Loucy (cell line): ENCODE measurements around the gene FBLN7.

ENCODE experiments used
- H2AFZ ChIP-seq: fragments of 200-600 bp; sonication (generic); 2 replicates; pipeline ENCODE4 v1.6.0; 2016; ENCODE audit warnings: antibody characterized with exemption, mild to moderate bottlenecking, low read length, moderate library complexity
- H3F3A ChIP-seq: fragments of 200-600 bp; 2 replicates; pipeline ENCODE4 v1.6.0; 2016; ENCODE audit warnings: antibody characterized with exemption, low read depth, mild to moderate bottlenecking
- H3K27me3 ChIP-seq: fragments of 200-600 bp; sonication (generic); 2 replicates; pipeline ENCODE4 v1.6.1; 2014; ENCODE audit warnings: low read length, mild to moderate bottlenecking; ENCODE audit not compliant: insufficient read depth, poor library complexity, severe bottlenecking
- H3K36me3 ChIP-seq: fragments of 200-600 bp; sonication (generic); 2 replicates; pipeline ENCODE4 v1.6.1; 2016; ENCODE audit warnings: low read length; ENCODE audit not compliant: insufficient read depth
- H3K4me1 ChIP-seq: fragments of 200-600 bp; sonication (generic); 2 replicates; pipeline ENCODE4 v1.5.1; 2014; ENCODE audit warnings: low read length, mild to moderate bottlenecking; ENCODE audit not compliant: insufficient read depth, poor library complexity, severe bottlenecking
- H3K4me2 ChIP-seq: fragments of 200-600 bp; sonication (generic); 2 replicates; pipeline ENCODE4 v1.6.0; 2014; ENCODE audit warnings: antibody characterized with exemption, low read length, low read depth, mild to moderate bottlenecking; ENCODE audit not compliant: poor library complexity, severe bottlenecking
- H3K4me3 ChIP-seq: fragments of 200-600 bp; sonication (generic); 2 replicates; pipeline ENCODE4 v1.5.1; 2014; ENCODE audit warnings: low read length, mild to moderate bottlenecking, mixed read lengths; ENCODE audit not compliant: poor library complexity, severe bottlenecking
- H3K79me2 ChIP-seq: fragments of 200-600 bp; sonication (generic); 2 replicates; pipeline ENCODE4 v1.6.1; 2014; ENCODE audit warnings: low read length; ENCODE audit not compliant: insufficient read depth
- H3K9ac ChIP-seq: fragments of 200-600 bp; sonication (generic); 2 replicates; pipeline ENCODE4 v1.6.0; 2014; ENCODE audit warnings: mild to moderate bottlenecking, low read depth, low read length, moderate library complexity; ENCODE audit not compliant: poor library complexity, severe bottlenecking
- H3K9me2 ChIP-seq: fragments of 200-600 bp; sonication (generic); replicated peaks from 2 replicates; pipeline ENCODE4 v1.6.1; 2016; ENCODE audit warnings: low read depth, low read length, mixed read lengths
- H3K9me3 ChIP-seq: fragments of 200-600 bp; sonication (generic); 2 replicates; pipeline ENCODE4 v1.6.1; 2014; ENCODE audit warnings: mild to moderate bottlenecking, antibody characterized with exemption, low read length, low read depth; ENCODE audit not compliant: insufficient read depth
- H4K20me1 ChIP-seq: fragments of 200-600 bp; sonication (generic); 2 replicates; pipeline ENCODE4 v1.6.0; 2014; ENCODE audit warnings: antibody characterized with exemption, low read length, mild to moderate bottlenecking; ENCODE audit not compliant: insufficient read depth, poor library complexity, severe bottlenecking
- EZH2phosphoT487 ChIP-seq: fragments of 200-600 bp; IDR thresholded peaks from 2 replicates; pipeline ENCODE4 v1.6.1; 2018; ENCODE audit warnings: antibody characterized with exemption, mild to moderate bottlenecking, moderate library complexity, borderline replicate concordance
- TF ChIP-seq, protein P1 (sequence below): fragments of 200-600 bp; sonication (generic); conservative IDR thresholded peaks from 2 replicates; pipeline ENCODE4 v1.5.1; 2014; ENCODE audit warnings: mild to moderate bottlenecking, antibody characterized with exemption, low read length

Gene FBLN7

DNA sequence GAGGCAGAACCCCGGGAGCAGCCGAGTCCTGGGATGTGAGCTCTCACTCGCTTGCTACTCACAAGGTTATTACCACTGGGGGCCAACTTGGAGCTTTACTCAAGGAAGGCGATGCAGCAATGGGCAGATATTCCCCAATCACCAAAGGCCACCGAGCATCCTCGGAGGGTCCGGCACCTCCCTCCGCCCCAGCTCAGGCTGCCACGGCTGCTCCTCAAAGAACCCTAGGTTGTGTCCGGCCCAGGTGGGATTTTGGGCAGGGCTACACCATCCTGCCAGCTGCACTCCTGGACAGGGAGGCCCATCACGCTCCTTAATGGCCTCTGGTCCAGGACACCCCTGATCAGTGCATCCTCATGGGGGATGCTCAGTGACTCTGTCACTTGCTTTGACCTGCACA, 24.8 kb downstream of the FBLN7 start:
- no peaks in the 10 kb centered on the region for H3K27me3 ChIP-seq
- no peak overlapping the region for H2AFZ ChIP-seq
- no peaks in the 10 kb centered on the region for H3K9me3 ChIP-seq
- no peak overlapping the region for H3K4me3 ChIP-seq
- no peaks in the 10 kb centered on the region for H3K4me1 ChIP-seq
- no peak for TF ChIP-seq EZH2phosphoT487
- TF ChIP-seq, protein P1, sequence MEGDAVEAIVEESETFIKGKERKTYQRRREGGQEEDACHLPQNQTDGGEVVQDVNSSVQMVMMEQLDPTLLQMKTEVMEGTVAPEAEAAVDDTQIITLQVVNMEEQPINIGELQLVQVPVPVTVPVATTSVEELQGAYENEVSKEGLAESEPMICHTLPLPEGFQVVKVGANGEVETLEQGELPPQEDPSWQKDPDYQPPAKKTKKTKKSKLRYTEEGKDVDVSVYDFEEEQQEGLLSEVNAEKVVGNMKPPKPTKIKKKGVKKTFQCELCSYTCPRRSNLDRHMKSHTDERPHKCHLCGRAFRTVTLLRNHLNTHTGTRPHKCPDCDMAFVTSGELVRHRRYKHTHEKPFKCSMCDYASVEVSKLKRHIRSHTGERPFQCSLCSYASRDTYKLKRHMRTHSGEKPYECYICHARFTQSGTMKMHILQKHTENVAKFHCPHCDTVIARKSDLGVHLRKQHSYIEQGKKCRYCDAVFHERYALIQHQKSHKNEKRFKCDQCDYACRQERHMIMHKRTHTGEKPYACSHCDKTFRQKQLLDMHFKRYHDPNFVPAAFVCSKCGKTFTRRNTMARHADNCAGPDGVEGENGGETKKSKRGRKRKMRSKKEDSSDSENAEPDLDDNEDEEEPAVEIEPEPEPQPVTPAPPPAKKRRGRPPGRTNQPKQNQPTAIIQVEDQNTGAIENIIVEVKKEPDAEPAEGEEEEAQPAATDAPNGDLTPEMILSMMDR: no peak
- no peaks in the 10 kb centered on the region for H3K9me2 ChIP-seq
- no peak overlapping the region for H3K4me2 ChIP-seq
- no peak overlapping the region for H3K9ac ChIP-seq
- no peaks in the 10 kb centered on the region for H4K20me1 ChIP-seq
- no peaks in the 10 kb centered on the region for H3K36me3 ChIP-seq
- H3F3A ChIP-seq: no peaks in the 10 kb centered on the region
- no peaks in the 10 kb centered on the region for H3K79me2 ChIP-seq

DNA sequence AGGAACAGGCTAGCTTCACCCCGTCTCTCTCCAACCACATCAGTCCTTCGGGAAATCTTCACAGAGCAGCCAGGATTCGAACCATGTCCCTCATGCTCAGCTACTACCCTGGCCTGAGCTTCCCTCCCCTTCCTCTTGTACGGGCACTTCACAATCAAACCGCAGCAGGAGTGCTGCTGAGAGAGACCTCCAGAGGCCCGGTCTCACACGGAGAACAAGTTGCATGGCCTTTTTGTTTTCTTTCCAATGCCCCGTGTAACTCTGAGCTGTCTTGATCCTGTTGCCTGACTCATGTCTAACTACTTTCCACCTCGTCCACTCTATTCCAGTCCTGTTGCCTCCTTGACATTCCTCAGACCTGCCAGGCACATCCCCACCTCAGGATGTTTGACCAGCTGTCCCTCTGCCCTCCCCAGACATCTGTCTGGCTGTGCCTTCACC, 25.4 kb downstream of the FBLN7 start:
- Histone ChIP-seq H3F3A (no peaks in the 10 kb centered on the region), H3K9ac (no peak overlapping the region), H3K27me3 (no peaks in the 10 kb centered on the region), H3K79me2 (no peaks in the 10 kb centered on the region), H3K4me1 (peaks cover 3% of the 10 kb centered on the region), H2AFZ (no peak overlapping the region), H3K4me2 (no peak overlapping the region), H3K4me3 (no peak overlapping the region), H3K9me2 (no peaks in the 10 kb centered on the region), H3K36me3 (no peaks in the 10 kb centered on the region), H4K20me1 (no peaks in the 10 kb centered on the region), H3K9me3 (no peaks in the 10 kb centered on the region)
- TF ChIP-seq, protein P1: no peak
- TF ChIP-seq EZH2phosphoT487: no peak

DNA sequence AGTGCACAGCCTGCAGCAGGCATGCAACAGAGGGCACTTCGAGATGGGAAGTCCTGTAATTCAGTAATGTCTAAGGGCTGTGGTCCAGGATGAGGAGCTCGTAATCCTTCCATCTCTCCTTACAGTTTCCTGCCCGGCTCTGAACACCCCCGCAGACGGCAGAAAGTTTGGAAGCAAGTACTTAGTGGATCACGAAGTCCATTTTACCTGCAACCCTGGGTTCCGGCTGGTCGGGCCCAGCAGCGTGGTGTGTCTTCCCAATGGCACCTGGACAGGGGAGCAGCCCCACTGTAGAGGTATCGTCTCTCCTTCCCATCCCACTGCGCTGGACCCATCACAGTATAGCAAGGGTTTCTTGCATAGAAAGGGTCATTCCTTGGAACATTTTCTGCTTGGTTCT, 26.7 kb downstream of the FBLN7 start:
- Histone ChIP-seq H3K4me1 (peaks cover 6% of the 10 kb centered on the region), H2AFZ (no peak overlapping the region), H4K20me1 (no peaks in the 10 kb centered on the region), H3K79me2 (no peaks in the 10 kb centered on the region), H3K9me3 (no peaks in the 10 kb centered on the region), H3K27me3 (no peaks in the 10 kb centered on the region), H3K36me3 (no peaks in the 10 kb centered on the region), H3K9ac (no peak overlapping the region), H3K4me3 (no peak overlapping the region), H3F3A (no peaks in the 10 kb centered on the region), H3K9me2 (no peaks in the 10 kb centered on the region), H3K4me2 (no peak overlapping the region)
- TF ChIP-seq, protein P1: no peak
- TF ChIP-seq EZH2phosphoT487: no peak
